Chondrocyte (in vitro differentiated cells): Measurements from ENCODE around the gene DGKI. TPM values are rescaled to one million over a fixed set of nuclear protein-coding genes. Genes with fewer than 3 reads are reported as not detected.

Experiments
- DNase-seq: peaks from one replicate; pipeline ENCODE4 v3.0.0; 2021; ENCODE audit warnings: mixed read lengths, low spot score
- H3K27ac Mint-ChIP-seq: one replicate; pipeline ENCODE4 v1.8.0; 2021; ENCODE audit warnings: mild to moderate bottlenecking, moderate library complexity, mixed read lengths; ENCODE audit not compliant: unreplicated experiment
- H3K27me3 Mint-ChIP-seq: 2 replicates; pipeline ENCODE4 v1.8.0; 2021; ENCODE audit warnings: low read depth, mixed read lengths
- H3K36me3 Mint-ChIP-seq: 2 replicates; pipeline ENCODE4 v1.8.0; 2021; ENCODE audit warnings: low read depth, mixed read lengths
- H3K4me1 Mint-ChIP-seq: 2 replicates; pipeline ENCODE4 v1.8.0; 2021; ENCODE audit warnings: low read depth, mild to moderate bottlenecking, mixed read lengths
- H3K4me3 Mint-ChIP-seq: one replicate; pipeline ENCODE4 v1.8.0; 2021; ENCODE audit warnings: mild to moderate bottlenecking, moderate library complexity, mixed read lengths; ENCODE audit not compliant: unreplicated experiment
- H3K9me3 Mint-ChIP-seq: 2 replicates; pipeline ENCODE4 v1.8.0; 2021; ENCODE audit warnings: low read depth, mixed read lengths
- total RNA-seq: library from RNA; stranded (reverse); gene quantifications from 3 replicates; pipeline ENCODE4 v1.2.1, GENCODE V29; 2021
- TF ChIP-seq, protein P1 (sequence below): fragments of 200-600 bp; sonication (generic); IDR thresholded peaks from 2 replicates; pipeline ENCODE4 v1.5.0; 2021; ENCODE audit warnings: antibody characterized with exemption, mild to moderate bottlenecking, moderate library complexity

DGKI gene
- total RNA-seq, 1 donor from 2014 or later = 15.3 TPM

DNA sequence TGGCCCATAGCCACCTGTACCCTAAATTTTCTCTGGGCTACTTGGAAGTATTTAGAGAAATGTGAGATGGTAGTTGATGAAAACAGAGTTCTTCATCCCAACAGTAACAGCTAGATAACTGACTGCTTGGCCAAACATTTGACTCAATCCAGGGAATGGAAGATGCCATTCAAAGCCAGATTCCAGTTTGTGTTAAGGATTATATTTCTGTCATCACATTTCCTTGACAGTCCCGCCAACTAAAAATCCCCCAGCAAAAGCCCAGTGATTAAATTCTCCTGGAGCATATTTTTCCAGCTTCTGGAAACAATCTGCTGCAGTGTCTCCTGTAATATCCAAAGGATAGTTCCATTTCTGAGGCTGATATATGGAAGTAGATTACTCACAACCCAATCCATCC, 457.9 kb downstream of the DGKI start:
- Mint-ChIP-seq H3K27ac (no peak overlapping the region), H3K27me3 (no peaks in the 10 kb centered on the region), H3K9me3 (no peaks in the 10 kb centered on the region), H3K4me3 (no peak overlapping the region), H3K36me3 (peaks cover 11% of the 10 kb centered on the region), H3K4me1 (peaks cover 9% of the 10 kb centered on the region)
- TF ChIP-seq, protein P1, sequence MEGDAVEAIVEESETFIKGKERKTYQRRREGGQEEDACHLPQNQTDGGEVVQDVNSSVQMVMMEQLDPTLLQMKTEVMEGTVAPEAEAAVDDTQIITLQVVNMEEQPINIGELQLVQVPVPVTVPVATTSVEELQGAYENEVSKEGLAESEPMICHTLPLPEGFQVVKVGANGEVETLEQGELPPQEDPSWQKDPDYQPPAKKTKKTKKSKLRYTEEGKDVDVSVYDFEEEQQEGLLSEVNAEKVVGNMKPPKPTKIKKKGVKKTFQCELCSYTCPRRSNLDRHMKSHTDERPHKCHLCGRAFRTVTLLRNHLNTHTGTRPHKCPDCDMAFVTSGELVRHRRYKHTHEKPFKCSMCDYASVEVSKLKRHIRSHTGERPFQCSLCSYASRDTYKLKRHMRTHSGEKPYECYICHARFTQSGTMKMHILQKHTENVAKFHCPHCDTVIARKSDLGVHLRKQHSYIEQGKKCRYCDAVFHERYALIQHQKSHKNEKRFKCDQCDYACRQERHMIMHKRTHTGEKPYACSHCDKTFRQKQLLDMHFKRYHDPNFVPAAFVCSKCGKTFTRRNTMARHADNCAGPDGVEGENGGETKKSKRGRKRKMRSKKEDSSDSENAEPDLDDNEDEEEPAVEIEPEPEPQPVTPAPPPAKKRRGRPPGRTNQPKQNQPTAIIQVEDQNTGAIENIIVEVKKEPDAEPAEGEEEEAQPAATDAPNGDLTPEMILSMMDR = no peak
- no peak for DNase-seq

DNA sequence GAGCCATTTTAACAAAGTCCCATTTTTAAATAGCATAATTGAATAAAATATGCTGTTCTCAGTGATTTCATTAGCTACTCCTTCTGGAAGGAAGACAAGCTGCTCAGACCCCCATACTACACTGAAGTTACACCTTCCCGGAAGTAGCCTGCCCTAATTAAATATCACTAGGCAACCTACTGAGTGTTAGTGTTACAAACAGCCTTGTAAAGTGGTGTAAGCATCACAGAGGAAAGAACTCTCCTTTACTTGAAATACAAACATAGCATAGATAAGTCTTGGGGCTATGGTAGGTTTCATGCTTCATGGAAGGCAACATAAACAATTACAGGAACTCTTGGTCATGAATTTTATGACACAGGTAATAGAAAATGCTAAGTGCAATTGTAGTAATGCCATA, 459.8 kb downstream of the DGKI start:
- Mint-ChIP-seq H3K4me1 (peaks cover 9% of the 10 kb centered on the region), H3K9me3 (no peaks in the 10 kb centered on the region), H3K4me3 (no peak overlapping the region), H3K27me3 (no peaks in the 10 kb centered on the region), H3K36me3 (peaks cover 9% of the 10 kb centered on the region), H3K27ac (no peak overlapping the region)
- TF ChIP-seq, protein P1 = no peak
- DNase-seq = no peak

DNA sequence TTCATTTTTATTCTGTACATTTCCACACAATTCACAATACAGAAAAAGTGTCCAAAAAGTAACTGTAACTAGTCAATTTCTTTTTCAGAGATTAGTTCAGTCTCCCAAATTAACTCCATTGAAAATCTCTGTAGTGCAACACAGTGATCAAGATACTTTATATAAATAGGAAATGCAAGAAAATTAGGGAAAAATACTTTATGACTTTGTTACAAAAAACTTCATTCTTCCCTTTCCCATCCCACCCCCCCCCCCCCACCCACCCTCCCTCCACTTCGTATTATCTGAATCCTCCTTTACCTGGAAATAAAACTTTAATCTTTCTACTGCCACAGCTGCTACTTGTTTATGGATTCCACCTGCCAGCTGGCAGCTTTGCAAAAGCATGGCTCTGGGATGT, 465.7 kb downstream of the DGKI start:
- Mint-ChIP-seq H3K9me3 (peaks cover 7% of the 10 kb centered on the region), H3K36me3 (peaks cover 3% of the 10 kb centered on the region), H3K27ac (no peak overlapping the region), H3K27me3 (no peaks in the 10 kb centered on the region), H3K4me1 (peaks cover 9% of the 10 kb centered on the region), H3K4me3 (no peak overlapping the region)
- TF ChIP-seq, protein P1 = no peak
- DNase-seq = no peak

DNA sequence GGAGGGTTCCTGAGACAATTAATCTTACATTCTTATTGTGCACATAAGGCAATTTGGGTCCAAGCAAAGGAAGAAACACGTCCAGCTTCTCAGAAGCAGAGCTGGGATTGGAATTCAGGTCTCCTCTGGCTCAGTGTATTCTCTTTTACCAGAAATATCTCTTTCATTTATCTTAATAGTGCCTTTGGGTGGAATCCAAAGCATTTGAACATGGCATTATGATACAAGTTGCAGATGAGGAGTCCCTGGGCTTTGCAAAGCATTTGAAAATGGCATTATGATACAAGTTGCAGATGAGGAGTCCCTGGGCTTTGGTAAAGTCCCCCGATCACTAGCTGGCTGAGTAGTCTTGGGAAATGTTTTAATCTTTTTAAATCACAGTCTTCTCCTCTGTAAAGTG, 473.3 kb downstream of the DGKI start:
- Mint-ChIP-seq H3K4me1 (no peaks in the 10 kb centered on the region), H3K36me3 (peaks cover 3% of the 10 kb centered on the region), H3K27ac (no peak overlapping the region), H3K27me3 (no peaks in the 10 kb centered on the region), H3K4me3 (no peak overlapping the region), H3K9me3 (peaks cover 15% of the 10 kb centered on the region)
- DNase-seq = no peak
- TF ChIP-seq, protein P1 = no peak

DNA sequence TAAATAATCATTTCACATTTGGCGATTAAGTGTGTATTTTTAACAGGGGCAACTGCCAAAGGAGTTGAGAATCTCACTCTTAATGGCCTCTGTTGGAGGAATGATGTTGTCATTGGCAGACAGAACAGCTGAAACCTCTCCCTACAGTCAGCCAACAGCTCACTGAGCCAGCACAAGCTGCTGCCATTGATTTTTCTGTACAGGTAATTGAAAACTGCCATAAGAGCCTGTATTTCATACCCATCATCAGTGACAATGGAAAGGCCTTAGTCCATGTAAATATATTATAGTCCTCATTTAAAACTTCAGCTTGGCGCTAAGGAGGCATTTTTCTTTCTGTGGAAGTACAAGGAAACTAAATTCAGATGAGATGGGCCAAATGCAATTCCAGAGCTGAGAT, 475.2 kb downstream of the DGKI start:
- Mint-ChIP-seq H3K4me3 (no peak overlapping the region), H3K4me1 (no peaks in the 10 kb centered on the region), H3K27ac (no peak overlapping the region), H3K9me3 (peaks cover 9% of the 10 kb centered on the region), H3K27me3 (no peaks in the 10 kb centered on the region), H3K36me3 (no peaks in the 10 kb centered on the region)
- TF ChIP-seq, protein P1 = no peak
- no peak for DNase-seq
